ENCODE results near the gene BMPR1A. TPM values are rescaled to one million over a fixed set of nuclear protein-coding genes. Genes with fewer than 3 reads are reported as not detected.

The BMPR1A gene
- total RNA-seq, 2 donors from 2014 or later, result 9.9 to 12.2 TPM

- no peaks in the 10 kb centered on the region for H3K36me3 ChIP-seq (replicated peaks in 1 of 2; ENCODE audit: insufficient read depth in 1 of 2, low read depth in 2 of 2)
- H3K27me3 ChIP-seq, result no peaks in the 10 kb centered on the region
- 83 to 88% methylated on average over 4 to 7 of the region's 7 CpGs for WGBS, 2 donors
- peaks cover 56% of the 10 kb centered on the region for H3K4me1 ChIP-seq
- H3K4me3 ChIP-seq, result no peak overlapping the region
- no peaks in the 10 kb centered on the region for H3K9me3 ChIP-seq
- TF ChIP-seq POLR2A (IDR thresholded peaks at IDR 0.05) (no peak), CTCF (IDR thresholded peaks at IDR 0.05) (no peak)
- DNase-seq, result no peak
- peak overlapping the region in 2 of 4 donors; percentile 95 to 99 for H3K27ac ChIP-seq
- ATAC-seq, result no peak
- intact Hi-C loops (cut with DNase I), result no loop called here
Measured at GRCh38 chr10:86967481-86967941, 211.1 kb downstream of the BMPR1A start.

GRCh38 chr10:86968271-86968993, 212.0 kb downstream of the BMPR1A start, which contains the start of gene ADIRF:
Gene ADIRF, plus strand, starts transcription at chr10:86968482. Its CDS starts 63 bp downstream, at chr10:86968545.
- Histone ChIP-seq H3K9me3 (no peaks in the 10 kb centered on the region), H3K4me3 (no peak within 1 kb of the TSS), H3K4me1 (peaks cover 56% of the 10 kb centered on the region), H3K27me3 (no peaks in the 10 kb centered on the region), H3K36me3 (replicated peaks in 1 of 2; ENCODE audit: insufficient read depth in 1 of 2, low read depth in 2 of 2) (no peaks in the 10 kb centered on the region), H3K27ac (peak within 1 kb of the TSS; percentile 18 to 99 (median 93))
- no peak for ATAC-seq
- no peak for TF ChIP-seq CTCF (IDR thresholded peaks at IDR 0.05)
- TF ChIP-seq POLR2A (IDR thresholded peaks at IDR 0.05), result peak; percentile 22 to 69 (median 36)
- peak in 3 of 4 donors; percentile 59 to 75 (median 72) for DNase-seq
- intact Hi-C loops (cut with DNase I), result no loop called here
- 31 to 46% methylated on average over 20 to 53 of the region's 59 CpGs for WGBS, 2 donors

- 53 to 59% methylated on average over 9 of the region's 9 CpGs for WGBS, 2 donors
- no peak overlapping the region for H3K4me3 ChIP-seq
- no peaks in the 10 kb centered on the region for H3K36me3 ChIP-seq (replicated peaks in 1 of 2; ENCODE audit: insufficient read depth in 1 of 2, low read depth in 2 of 2)
- H3K9me3 ChIP-seq, result no peaks in the 10 kb centered on the region
- no peak for DNase-seq
- no peaks in the 10 kb centered on the region for H3K27me3 ChIP-seq
- peaks cover 56% of the 10 kb centered on the region for H3K4me1 ChIP-seq
- H3K27ac ChIP-seq, result peak overlapping the region in 3 of 4 donors; percentile 91 to 99 (median 95)
- ATAC-seq, result no peak
- intact Hi-C loops (cut with DNase I), result no loop called here
- TF ChIP-seq POLR2A (IDR thresholded peaks at IDR 0.05) (no peak), CTCF (IDR thresholded peaks at IDR 0.05) (no peak)
Measured at GRCh38 chr10:86968994-86969355, 212.6 kb downstream of the BMPR1A start.

- 76 to 92% methylated on average over 2 to 8 of the region's 8 CpGs for WGBS, 2 donors
- H3K9me3 ChIP-seq, result no peaks in the 10 kb centered on the region
- TF ChIP-seq CTCF (IDR thresholded peaks at IDR 0.05) (no peak), POLR2A (IDR thresholded peaks at IDR 0.05) (no peak)
- peaks cover 56% of the 10 kb centered on the region for H3K4me1 ChIP-seq
- H3K27ac ChIP-seq, result peak overlapping the region; percentile 12 to 99 (median 93)
- no peaks in the 10 kb centered on the region for H3K36me3 ChIP-seq (replicated peaks in 1 of 2; ENCODE audit: insufficient read depth in 1 of 2, low read depth in 2 of 2)
- no peak for ATAC-seq
- no peak overlapping the region for H3K4me3 ChIP-seq
- intact Hi-C loops (cut with DNase I), result no loop called here
- no peaks in the 10 kb centered on the region for H3K27me3 ChIP-seq
- DNase-seq, result no peak
Measured at GRCh38 chr10:86969421-86970041, 213.1 kb downstream of the BMPR1A start.

Data from body of pancreas (tissue), 4 donors.